GM18951 (cell line): ENCODE measurements around the gene RFTN1.
"Not testable (repeated sequence)": the region's sequence is repeated elsewhere in the genome, so short reads cannot be mapped to it uniquely, and the experiment has no call there.

Experiments used
- POLR2A ChIP-seq: IDR thresholded peaks from 4 replicates; pipeline ENCODE4 v1.6.1; 2011; ENCODE audit warnings: mild to moderate bottlenecking; ENCODE audit not compliant: insufficient read length, insufficient read depth; ENCODE audit errors: extremely low read depth
- in situ Hi-C: fragments of 300-500 bp; cut with MboI; formaldehyde crosslinking; loops from one replicate; pipeline ENCODE4 v1.12.0; 2022; ENCODE audit warnings: low sequenced_read_pairs, mixed read lengths, inconsistent platforms; ENCODE audit not compliant: unreplicated experiment

Gene RFTN1

DNA sequence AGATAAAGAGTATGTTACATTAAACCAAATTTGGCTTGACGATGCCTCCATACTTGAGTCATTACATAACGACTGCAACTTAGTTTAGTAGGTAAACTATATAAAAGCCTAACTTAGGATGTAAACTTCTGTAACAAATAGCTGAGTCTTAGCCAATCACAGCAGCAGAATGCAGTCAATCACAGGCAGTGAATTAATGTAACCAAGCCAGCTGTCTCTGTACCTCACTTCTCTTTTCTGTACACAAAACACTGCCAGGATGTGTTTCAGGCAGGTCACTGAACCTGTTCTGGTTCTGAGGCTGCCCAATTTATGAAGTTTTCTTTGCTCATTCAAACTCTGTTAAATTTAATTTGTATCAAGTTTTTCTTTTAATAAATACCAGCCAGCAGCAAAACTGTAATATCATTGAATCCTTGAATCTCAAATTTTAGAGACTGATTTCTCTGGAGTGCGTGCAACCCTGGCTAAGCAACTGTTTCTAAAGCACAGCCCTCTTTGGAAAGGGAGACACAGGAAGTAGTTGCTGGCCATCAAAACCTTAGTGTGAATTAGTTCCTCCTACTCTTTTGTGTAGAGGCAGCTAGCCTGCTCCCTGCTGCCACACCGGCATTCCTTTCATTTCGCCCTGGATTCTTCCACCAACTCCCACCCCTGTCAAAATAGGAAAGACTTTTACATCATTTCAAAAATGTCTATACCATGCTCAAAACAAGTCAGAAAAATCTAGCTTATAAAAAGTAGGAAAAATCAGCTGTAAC, 15.2 kb downstream of the RFTN1 start:
- TF ChIP-seq POLR2A = no peak
- in situ Hi-C loops = no loop called here

- TF ChIP-seq POLR2A = no peak
- in situ Hi-C loops = no loop called here
These were observed 16.9 kb downstream of the RFTN1 start for GRCh38 chr3:16496408-16497222.

GRCh38 chr3:16496008-16496407, 17.5 kb downstream of the RFTN1 start:
- in situ Hi-C loops = no loop called here
- no peak for TF ChIP-seq POLR2A

GRCh38 chr3:16494814-16495431, 18.6 kb downstream of the RFTN1 start:
- in situ Hi-C loops = no loop called here

GRCh38 chr3:16494094-16494493, 19.4 kb downstream of the RFTN1 start:
- TF ChIP-seq POLR2A = no peak
- in situ Hi-C loops = no loop called here

More at GRCh38 chr3:16494814-16495431, 18.6 kb downstream of the RFTN1 start:
- TF ChIP-seq POLR2A = no peak

DNA sequence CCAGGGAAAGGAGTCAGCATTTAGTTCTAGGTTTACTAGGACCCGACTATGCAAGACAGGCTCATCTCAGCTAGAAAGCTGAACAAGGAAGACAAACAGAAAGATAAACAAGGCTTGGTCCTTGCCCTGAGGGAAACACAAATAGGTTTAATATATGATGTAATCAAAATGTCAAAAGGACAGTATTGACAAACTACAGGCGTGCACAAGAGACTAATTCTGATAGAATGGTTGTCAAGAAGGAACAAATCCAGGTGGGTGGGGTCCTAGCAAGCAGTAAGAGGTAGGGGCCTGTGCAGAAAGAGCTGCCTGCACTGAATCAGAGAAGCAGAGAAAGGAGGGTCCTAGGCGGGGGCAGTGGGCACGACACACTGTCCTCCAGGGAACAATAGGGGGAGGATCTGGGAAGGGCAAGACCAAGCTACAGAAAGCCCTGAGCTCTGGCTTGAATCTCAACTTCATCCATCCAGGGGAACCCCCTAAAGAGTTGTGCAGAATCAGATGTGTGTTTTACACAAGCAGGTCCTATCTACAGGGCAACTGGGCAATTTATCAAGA, 23.4 kb downstream of the RFTN1 start:
- in situ Hi-C loops = no loop called here
- TF ChIP-seq POLR2A = no peak

DNA sequence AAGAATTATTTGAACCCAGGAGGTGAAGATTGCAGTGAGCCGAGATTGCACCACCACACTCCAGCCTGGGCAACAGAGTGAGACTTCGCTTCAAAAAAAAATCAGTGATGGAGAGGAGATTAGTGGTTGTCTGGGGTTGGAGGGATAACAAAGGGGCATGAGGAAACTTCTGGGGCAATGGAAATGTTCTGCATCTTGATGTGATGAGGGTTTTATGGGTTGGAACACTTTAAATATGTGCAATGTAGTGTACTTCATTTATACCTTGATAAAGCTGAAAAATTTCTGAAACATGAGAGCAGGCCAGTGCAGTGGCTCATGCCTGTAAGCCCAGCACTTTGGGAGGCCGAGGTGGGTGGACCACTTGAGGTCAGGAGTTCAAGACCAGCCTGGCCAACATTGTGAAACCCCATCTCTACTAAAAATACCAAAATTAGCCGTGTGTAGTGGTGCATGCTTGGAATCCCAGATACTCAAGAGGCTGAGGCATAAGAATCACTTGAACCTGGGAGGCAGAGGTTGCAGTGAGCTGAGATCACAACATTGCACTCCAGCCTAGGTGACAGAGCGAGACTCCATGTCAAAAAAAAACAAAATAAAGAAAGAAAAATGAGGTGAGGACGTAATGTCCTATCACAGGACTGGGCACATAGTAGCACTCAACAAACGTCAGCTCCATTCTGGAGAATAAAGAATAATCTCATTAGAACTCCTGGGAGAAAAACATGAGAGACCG, 24.0 kb downstream of the RFTN1 start:
- in situ Hi-C loops = not testable (repeated sequence)

DNA sequence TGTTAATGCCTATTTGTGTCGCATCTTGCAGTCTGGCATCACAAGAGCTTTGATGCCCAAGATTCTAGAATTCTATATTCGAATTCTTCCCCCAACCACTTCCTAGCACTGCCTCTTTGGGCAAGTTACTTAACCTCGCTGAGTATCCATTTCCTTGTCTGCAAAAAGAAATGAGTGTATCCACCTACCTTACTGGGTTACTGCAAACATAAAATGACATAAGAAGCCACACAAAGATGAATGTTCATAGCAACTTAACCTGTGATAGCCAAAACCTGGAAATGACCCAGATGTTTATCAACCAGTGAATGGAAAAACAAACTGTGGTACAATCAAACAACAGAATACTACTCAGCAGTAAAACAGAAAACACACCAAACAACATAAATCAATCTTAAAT, 24.9 kb downstream of the RFTN1 start:
- TF ChIP-seq POLR2A = no peak
- in situ Hi-C loops = no loop called here

GRCh38 chr3:16487511-16488175, 25.9 kb downstream of the RFTN1 start:
- in situ Hi-C loops = no loop called here
- no peak for TF ChIP-seq POLR2A

DNA sequence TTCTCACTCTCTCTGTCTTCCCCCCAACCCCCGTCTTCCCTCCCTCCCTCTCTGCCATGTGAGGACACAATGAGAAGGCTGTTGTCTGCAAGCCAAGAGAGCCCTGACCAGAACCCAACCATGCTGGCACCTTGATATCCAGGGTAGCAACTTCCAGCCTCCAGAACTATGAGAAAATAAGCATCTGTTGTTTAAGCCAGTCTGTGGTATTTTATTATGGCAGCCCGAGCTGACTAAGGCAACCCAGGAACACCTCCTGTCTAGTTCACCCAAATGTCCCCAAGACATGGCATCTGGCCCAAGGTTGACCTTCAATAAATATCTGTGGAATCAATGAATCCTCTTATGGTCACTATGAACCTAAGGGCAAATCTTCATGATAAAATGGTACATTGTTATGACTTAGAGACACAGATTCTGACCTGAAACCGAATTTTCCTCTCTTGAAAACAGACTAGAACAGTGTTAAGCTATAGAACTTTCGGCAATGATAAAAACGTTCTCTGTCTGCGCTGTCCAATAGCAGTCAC, 26.5 kb downstream of the RFTN1 start:
- in situ Hi-C loops = no loop called here
- TF ChIP-seq POLR2A = no peak

- in situ Hi-C loops = no loop called here
- no peak for TF ChIP-seq POLR2A
These were observed 27.3 kb downstream of the RFTN1 start for GRCh38 chr3:16486201-16486600.

- in situ Hi-C loops = no loop called here
- no peak for TF ChIP-seq POLR2A
These were observed 28.0 kb downstream of the RFTN1 start for GRCh38 chr3:16485395-16485992.

GRCh38 chr3:16484984-16485383, 28.5 kb downstream of the RFTN1 start:
- in situ Hi-C loops = no loop called here
- TF ChIP-seq POLR2A = no peak
